Ovary (tissue), 3 donors: Measurements from ENCODE around the gene CNPY2.
"Not testable (repeated sequence)": the region's sequence is repeated elsewhere in the genome, so short reads cannot be mapped to it uniquely, and the experiment has no call there.

Source experiments
- CTCF ChIP-seq, 3 donors: fragments of 450-650 bp in 2 of 3; fragments of 200-600 bp in 1 of 3; IDR thresholded peaks; one replicate each; pipeline versions ENCODE4 v1.5.1 to v1.8.0; 2016 to 2022; ENCODE audit warnings: antibody characterized with exemption in 3 of 3, mild to moderate bottlenecking in 1 of 3
- EP300 ChIP-seq: sonication (generic); formaldehyde crosslinking; IDR thresholded peaks from one replicate; pipeline ENCODE4 v1.6.1; 2017; ENCODE audit warnings: antibody characterized with exemption
- POLR2A ChIP-seq: fragments of 450-650 bp; IDR thresholded peaks from one replicate; pipeline ENCODE4 v1.6.1; 2017; ENCODE audit warnings: antibody characterized with exemption, mild to moderate bottlenecking, moderate library complexity
- donor health status: DM: no; HTN: no; CAD: no.

- TF ChIP-seq CTCF (IDR thresholded peaks at IDR 0.05); POLR2A; EP300: not testable (repeated sequence)
Measured at GRCh38 chr12:56266068-56266692, 49.6 kb downstream of the CNPY2 start.
